ENCODE results near the gene LRRC7. TPM values are rescaled to one million over a fixed set of nuclear protein-coding genes. Genes with fewer than 3 reads are reported as not detected.

LRRC7 gene
- total and polyA plus RNA-seq, 2 experiments from 2014 or later: 0.99 to 1.8 TPM

DNA sequence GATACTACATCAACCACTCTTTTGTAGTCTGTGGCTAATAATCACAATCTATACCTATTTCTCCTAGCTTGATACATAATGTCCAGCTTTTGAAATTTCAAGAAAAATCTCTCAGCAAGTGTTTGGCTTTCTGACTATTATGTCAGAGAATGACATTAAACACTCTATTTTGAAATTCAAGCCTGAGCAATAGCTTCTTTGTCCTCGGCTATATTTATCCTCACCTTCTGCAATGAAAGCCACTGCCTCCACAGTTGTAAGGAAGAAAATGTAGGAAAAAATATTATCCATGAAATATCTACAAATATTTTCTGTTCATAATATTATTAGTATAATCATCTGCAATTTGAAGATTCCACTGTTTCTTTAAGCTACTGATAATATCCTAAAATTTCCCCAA is 22.1 kb downstream of the LRRC7 start:
- no peaks in the 10 kb centered on the region for H3K9me3 ChIP-seq (ENCODE audit: low read depth)
- H3K4me1 ChIP-seq (ENCODE audit: insufficient read depth): no peaks in the 10 kb centered on the region
- H3K36me3 ChIP-seq (replicated peaks; ENCODE audit: insufficient read depth, low read depth): no peaks in the 10 kb centered on the region
- H2AFZ ChIP-seq: no peak overlapping the region
- TF ChIP-seq EZH2phosphoT487 (IDR thresholded peaks at IDR 0.05; ENCODE audit: low read depth, severe bottlenecking, unreplicated experiment) (no peak), EZH2 (IDR thresholded peaks at IDR 0.05; ENCODE audit: borderline replicate concordance) (no peak)
- TF ChIP-seq, protein P1, sequence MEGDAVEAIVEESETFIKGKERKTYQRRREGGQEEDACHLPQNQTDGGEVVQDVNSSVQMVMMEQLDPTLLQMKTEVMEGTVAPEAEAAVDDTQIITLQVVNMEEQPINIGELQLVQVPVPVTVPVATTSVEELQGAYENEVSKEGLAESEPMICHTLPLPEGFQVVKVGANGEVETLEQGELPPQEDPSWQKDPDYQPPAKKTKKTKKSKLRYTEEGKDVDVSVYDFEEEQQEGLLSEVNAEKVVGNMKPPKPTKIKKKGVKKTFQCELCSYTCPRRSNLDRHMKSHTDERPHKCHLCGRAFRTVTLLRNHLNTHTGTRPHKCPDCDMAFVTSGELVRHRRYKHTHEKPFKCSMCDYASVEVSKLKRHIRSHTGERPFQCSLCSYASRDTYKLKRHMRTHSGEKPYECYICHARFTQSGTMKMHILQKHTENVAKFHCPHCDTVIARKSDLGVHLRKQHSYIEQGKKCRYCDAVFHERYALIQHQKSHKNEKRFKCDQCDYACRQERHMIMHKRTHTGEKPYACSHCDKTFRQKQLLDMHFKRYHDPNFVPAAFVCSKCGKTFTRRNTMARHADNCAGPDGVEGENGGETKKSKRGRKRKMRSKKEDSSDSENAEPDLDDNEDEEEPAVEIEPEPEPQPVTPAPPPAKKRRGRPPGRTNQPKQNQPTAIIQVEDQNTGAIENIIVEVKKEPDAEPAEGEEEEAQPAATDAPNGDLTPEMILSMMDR (IDR thresholded peaks at IDR 0.05; ENCODE audit: poor library complexity): no peak
- no peak overlapping the region for H3K4me3 ChIP-seq
- H3K79me2 ChIP-seq: no peaks in the 10 kb centered on the region
- H3K27ac ChIP-seq: no peak overlapping the region
- H4K20me1 ChIP-seq (ENCODE audit: insufficient read depth, poor library complexity, severe bottlenecking): no peaks in the 10 kb centered on the region
- no peaks in the 10 kb centered on the region for H3K27me3 ChIP-seq
- no peak overlapping the region for H3K4me2 ChIP-seq
- WGBS (ENCODE audit: low lambda C conversion rate, missing lambda C conversion rate): 92% methylated on average over 1 of the region's 1 CpG
- H3K9me2 ChIP-seq (replicated peaks; ENCODE audit: insufficient read depth): no peaks in the 10 kb centered on the region
- no peak for DNase-seq (ENCODE audit: low spot score)

DNA sequence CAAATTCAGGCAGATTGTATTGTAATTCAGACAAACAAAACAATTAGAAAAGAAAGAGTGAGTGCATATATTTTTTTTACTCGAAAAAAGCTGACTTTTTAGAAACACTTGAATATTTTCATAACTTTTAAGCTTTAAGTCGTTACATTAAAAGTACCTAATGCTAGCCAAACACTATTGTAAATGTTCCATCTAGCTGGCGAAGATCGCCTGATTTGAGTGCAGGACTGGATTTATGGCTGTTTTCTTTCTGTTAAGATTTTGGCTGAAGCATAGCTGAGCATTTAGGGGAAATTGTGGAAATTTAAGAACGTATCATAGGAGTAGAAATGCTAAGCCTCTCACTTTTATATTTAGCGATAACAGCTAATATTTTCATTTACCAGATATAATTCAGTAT is 24.6 kb downstream of the LRRC7 start:
- Histone ChIP-seq H2AFZ (no peak overlapping the region), H3K79me2 (no peaks in the 10 kb centered on the region), H3K27ac (no peak overlapping the region), H3K4me1 (ENCODE audit: insufficient read depth) (no peaks in the 10 kb centered on the region), H3K9me3 (ENCODE audit: low read depth) (no peaks in the 10 kb centered on the region), H3K4me2 (no peak overlapping the region), H4K20me1 (ENCODE audit: insufficient read depth, poor library complexity, severe bottlenecking) (no peaks in the 10 kb centered on the region), H3K27me3 (no peaks in the 10 kb centered on the region), H3K4me3 (no peak overlapping the region), H3K36me3 (replicated peaks; ENCODE audit: insufficient read depth, low read depth) (no peaks in the 10 kb centered on the region), H3K9me2 (replicated peaks; ENCODE audit: insufficient read depth) (no peaks in the 10 kb centered on the region)
- WGBS (ENCODE audit: low lambda C conversion rate, missing lambda C conversion rate): 73% methylated on average over 6 of the region's 6 CpGs
- no peak for DNase-seq (ENCODE audit: low spot score)
- TF ChIP-seq, protein P1 (IDR thresholded peaks at IDR 0.05; ENCODE audit: poor library complexity): no peak
- TF ChIP-seq EZH2 (IDR thresholded peaks at IDR 0.05; ENCODE audit: borderline replicate concordance) (no peak), EZH2phosphoT487 (IDR thresholded peaks at IDR 0.05; ENCODE audit: low read depth, severe bottlenecking, unreplicated experiment) (no peak)

DNA sequence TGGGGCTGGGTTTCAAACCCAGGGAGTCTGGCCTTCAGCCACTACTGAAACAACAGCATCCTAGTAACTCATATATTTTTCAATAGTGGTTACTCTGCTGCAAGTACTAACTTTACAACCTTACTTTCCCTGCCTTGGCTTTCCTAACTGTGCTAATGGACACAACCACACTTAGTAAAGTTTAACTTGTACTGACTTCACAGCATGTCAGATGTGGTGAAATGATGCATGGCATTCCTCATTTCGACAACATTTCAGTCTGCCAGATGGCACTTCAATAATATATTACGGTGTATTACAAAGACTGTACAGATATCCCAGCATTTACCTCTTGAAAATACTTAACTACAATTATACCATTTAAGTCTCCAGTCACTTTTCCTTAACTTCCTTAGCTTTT is 27.8 kb downstream of the LRRC7 start:
- WGBS (ENCODE audit: low lambda C conversion rate, missing lambda C conversion rate): 84% methylated on average over 2 of the region's 2 CpGs
- no peak for TF ChIP-seq EZH2 (IDR thresholded peaks at IDR 0.05; ENCODE audit: borderline replicate concordance)
- TF ChIP-seq EZH2phosphoT487 (IDR thresholded peaks at IDR 0.05; ENCODE audit: low read depth, severe bottlenecking, unreplicated experiment): no peak
- TF ChIP-seq, protein P1 (IDR thresholded peaks at IDR 0.05; ENCODE audit: poor library complexity): no peak
- no peak for DNase-seq (ENCODE audit: low spot score)
- no peak overlapping the region for H3K4me2 ChIP-seq
- H3K36me3 ChIP-seq (replicated peaks; ENCODE audit: insufficient read depth, low read depth): no peaks in the 10 kb centered on the region
- H3K27me3 ChIP-seq: no peaks in the 10 kb centered on the region
- no peak overlapping the region for H3K27ac ChIP-seq
- H3K79me2 ChIP-seq: no peaks in the 10 kb centered on the region
- H2AFZ ChIP-seq: no peak overlapping the region
- no peaks in the 10 kb centered on the region for H3K4me1 ChIP-seq (ENCODE audit: insufficient read depth)
- no peaks in the 10 kb centered on the region for H4K20me1 ChIP-seq (ENCODE audit: insufficient read depth, poor library complexity, severe bottlenecking)
- H3K9me3 ChIP-seq (ENCODE audit: low read depth): no peaks in the 10 kb centered on the region
- no peak overlapping the region for H3K4me3 ChIP-seq
- no peaks in the 10 kb centered on the region for H3K9me2 ChIP-seq (replicated peaks; ENCODE audit: insufficient read depth)

DNA sequence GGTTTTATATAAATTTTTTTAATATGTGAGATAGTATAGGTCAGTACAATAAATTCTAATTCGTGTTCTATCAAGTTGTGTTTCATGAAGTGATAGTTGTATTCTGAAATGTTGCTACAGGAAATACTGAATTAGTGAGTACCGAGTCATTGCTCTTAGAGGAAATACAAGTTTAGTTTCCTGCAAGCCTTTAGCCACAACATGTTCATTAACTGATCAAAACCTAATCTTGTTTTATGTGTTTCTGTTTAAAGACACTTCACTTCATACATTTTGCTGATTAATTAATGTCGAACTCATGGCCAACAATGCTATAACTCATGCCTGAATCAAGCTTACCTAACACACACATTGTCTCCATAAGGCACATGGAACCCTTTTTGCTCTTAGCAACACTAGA is 43.6 kb downstream of the LRRC7 start:
- Histone ChIP-seq H3K79me2 (no peaks in the 10 kb centered on the region), H2AFZ (no peak overlapping the region), H3K4me3 (no peak overlapping the region), H3K4me2 (no peak overlapping the region), H3K27ac (no peak overlapping the region), H3K4me1 (ENCODE audit: insufficient read depth) (no peaks in the 10 kb centered on the region), H3K27me3 (no peaks in the 10 kb centered on the region), H4K20me1 (ENCODE audit: insufficient read depth, poor library complexity, severe bottlenecking) (no peaks in the 10 kb centered on the region), H3K9me3 (ENCODE audit: low read depth) (no peaks in the 10 kb centered on the region), H3K36me3 (replicated peaks; ENCODE audit: insufficient read depth, low read depth) (no peaks in the 10 kb centered on the region), H3K9me2 (replicated peaks; ENCODE audit: insufficient read depth) (no peaks in the 10 kb centered on the region)
- TF ChIP-seq, protein P1 (IDR thresholded peaks at IDR 0.05; ENCODE audit: poor library complexity): no peak
- TF ChIP-seq EZH2 (IDR thresholded peaks at IDR 0.05; ENCODE audit: borderline replicate concordance) (no peak), EZH2phosphoT487 (IDR thresholded peaks at IDR 0.05; ENCODE audit: low read depth, severe bottlenecking, unreplicated experiment) (no peak)
- DNase-seq (ENCODE audit: low spot score): no peak
- WGBS (ENCODE audit: low lambda C conversion rate, missing lambda C conversion rate): 67% methylated on average over 3 of the region's 3 CpGs
